CD4-positive, alpha-beta T cell (primary cell): ENCODE results near the gene ENOX1. TPM values are rescaled to one million over a fixed set of nuclear protein-coding genes. Genes with fewer than 3 reads are reported as not detected.

Experiments used
- ATAC-seq: fragments of 200-7000 bp; cut with Tn5 transposase; one replicate; pipeline ENCODE4 v1.10.0; 2022; ENCODE audit warnings: mild to moderate bottlenecking; ENCODE audit not compliant: poor library complexity
- CTCF ChIA-PET: fragments of 350-600 bp; sonication (Branson Sonifier 250); formaldehyde crosslinking; loops from one replicate; lab custom pipeline; 2021; ENCODE audit warnings: antibody characterized with exemption, inconsistent platforms; lab: Charles Lee
- POLR2A ChIA-PET: fragments of 350-600 bp; sonication (Branson Sonifier 250); formaldehyde crosslinking; loops from one replicate; lab custom pipeline; 2021; ENCODE audit warnings: antibody characterized with exemption, inconsistent platforms; lab: Charles Lee
- DNase-seq, 14 experiments: peaks; one replicate each; pipeline ENCODE4 v3.0.0-alpha.2; 2013 to 2020; ENCODE audit warnings: mixed read lengths in 2 of 14
- H3K27ac ChIP-seq, 2 donors: one replicate each; pipeline versions ENCODE4 v1.5.1 to v1.7.0; 2013; ENCODE audit warnings: low read length in 2 of 2, low read depth in 1 of 2, mild to moderate bottlenecking in 1 of 2
- H3K27me3 ChIP-seq, 2 experiments: 1 replicate in 1 of 2; 2 replicates in 1 of 2; pipeline versions ENCODE4 v1.6.1 to v1.7.0; 2013; ENCODE audit warnings: low read length in 2 of 2, control low read depth in 1 of 2, mild to moderate bottlenecking in 1 of 2, moderate library complexity in 1 of 2; ENCODE audit not compliant: insufficient read depth in 2 of 2, control insufficient read depth in 1 of 2
- H3K36me3 ChIP-seq: one replicate; pipeline ENCODE4 v1.6.1; 2013; ENCODE audit warnings: low read length, control low read depth; ENCODE audit not compliant: insufficient read depth
- H3K4me1 ChIP-seq: one replicate; pipeline ENCODE4 v1.6.1; 2013; ENCODE audit warnings: low read length, control low read depth; ENCODE audit not compliant: insufficient read depth
- H3K4me3 ChIP-seq: one replicate; pipeline ENCODE4 v1.5.1; 2013; ENCODE audit warnings: mild to moderate bottlenecking, low read length, moderate library complexity
- H3K9me3 ChIP-seq, 2 experiments: 1 replicate in 1 of 2; 2 replicates in 1 of 2; pipeline versions ENCODE4 v1.6.1 to v1.7.0; 2013; ENCODE audit warnings: low read length in 2 of 2, mild to moderate bottlenecking in 2 of 2, control low read depth in 1 of 2, moderate library complexity in 1 of 2; ENCODE audit not compliant: control insufficient read depth in 1 of 2, insufficient read depth in 1 of 2
- H3K27ac Mint-ChIP-seq: one replicate; pipeline ENCODE4 v1.8.0; 2020; ENCODE audit warnings: mixed read lengths
- H3K27me3 Mint-ChIP-seq: one replicate; pipeline ENCODE4 v1.8.0; 2021; ENCODE audit warnings: mixed read lengths
- H3K36me3 Mint-ChIP-seq: one replicate; pipeline ENCODE4 v1.8.0; 2021; ENCODE audit warnings: low read depth, mixed read lengths
- H3K4me1 Mint-ChIP-seq: one replicate; pipeline ENCODE4 v1.8.0; 2021; ENCODE audit warnings: low read depth, mixed read lengths
- H3K4me3 Mint-ChIP-seq: one replicate; pipeline ENCODE4 v1.8.0; 2020; ENCODE audit warnings: mild to moderate bottlenecking, mixed read lengths
- H3K9me3 Mint-ChIP-seq: one replicate; pipeline ENCODE4 v1.8.0; 2020; ENCODE audit warnings: mixed read lengths
- CTCF ChIP-seq: fragments of 200-600 bp; IDR thresholded peaks from one replicate; pipeline ENCODE4 v1.8.0; 2022; ENCODE audit warnings: antibody characterized with exemption, mild to moderate bottlenecking
- intact Hi-C, 2 experiments: fragments of 100-400 bp; cut with DNase I in 1 of 2; cut with micrococcal nuclease in 1 of 2; formaldehyde crosslinking; loops; one replicate each; pipeline versions ENCODE4 v1.15.1 to v1.9.0; 2023 to 2025; cut with DNase I, micrococcal nuclease
- total RNA-seq, 174 experiments: library from RNA in 2 of 174; stranded (reverse) in 2 of 174; gene quantifications; one replicate each; pipeline ENCODE4 v1.2.3 and lab custom pipeline; 2021 to 2026

The ENOX1 gene
- total RNA-seq, 2 experiments from 2014 or later: not detected

- Mint-ChIP-seq H3K4me3 (no peak overlapping the region), H3K27me3 (no peaks in the 10 kb centered on the region), H3K36me3 (no peaks in the 10 kb centered on the region), H3K4me1 (peaks cover 13% of the 10 kb centered on the region), H3K9me3 (no peaks in the 10 kb centered on the region), H3K27ac (no peak overlapping the region)
- no peak for TF ChIP-seq CTCF
- H3K9me3 ChIP-seq: no peaks in the 10 kb centered on the region
- H3K4me1 ChIP-seq: no peaks in the 10 kb centered on the region
- H3K4me3 ChIP-seq: no peak overlapping the region
- DNase-seq (no peak), ATAC-seq (no peak)
- intact Hi-C loops: loop anchor here in 1 of 2 experiments (5.0 kb wide), 1 partner anchor 445 kb away; no protein-coding TSS in a partner anchor
- H3K27me3 ChIP-seq: no peaks in the 10 kb centered on the region
- H3K36me3 ChIP-seq: no peaks in the 10 kb centered on the region
- CTCF ChIA-PET: no interaction called here
- POLR2A ChIA-PET: no interaction called here
- H3K27ac ChIP-seq: no peak overlapping the region
Measured at GRCh38 chr13:43597599-43597945, 189.2 kb downstream of the ENOX1 start.

- Histone ChIP-seq H3K36me3 (no peaks in the 10 kb centered on the region), H3K4me3 (no peak overlapping the region), H3K9me3 (no peaks in the 10 kb centered on the region), H3K27me3 (no peaks in the 10 kb centered on the region), H3K27ac (no peak overlapping the region), H3K4me1 (no peaks in the 10 kb centered on the region)
- TF ChIP-seq CTCF: no peak
- Mint-ChIP-seq H3K4me3 (no peak overlapping the region), H3K27me3 (no peaks in the 10 kb centered on the region), H3K9me3 (no peaks in the 10 kb centered on the region), H3K36me3 (no peaks in the 10 kb centered on the region), H3K27ac (no peak overlapping the region), H3K4me1 (peaks cover 13% of the 10 kb centered on the region)
- no peak for ATAC-seq
- intact Hi-C loops: loop anchor here in 1 of 2 experiments (5.0 kb wide), 1 partner anchor 445 kb away; no protein-coding TSS in a partner anchor
- no peak for DNase-seq
- ChIA-PET CTCF (no interaction called here), POLR2A (no interaction called here)
Measured at GRCh38 chr13:43596924-43597598, 189.7 kb downstream of the ENOX1 start.

- CTCF ChIA-PET: no interaction called here
- H3K4me3 ChIP-seq: no peak overlapping the region
Measured at GRCh38 chr13:43596006-43596405, 190.8 kb downstream of the ENOX1 start.

More at GRCh38 chr13:43596006-43596405, 190.8 kb downstream of the ENOX1 start:
- Mint-ChIP-seq H3K27me3 (no peaks in the 10 kb centered on the region), H3K4me3 (no peak overlapping the region), H3K9me3 (no peaks in the 10 kb centered on the region), H3K27ac (no peak overlapping the region), H3K36me3 (no peaks in the 10 kb centered on the region), H3K4me1 (peaks cover 13% of the 10 kb centered on the region)
- TF ChIP-seq CTCF: no peak
- no peaks in the 10 kb centered on the region for H3K27me3 ChIP-seq
- intact Hi-C loops: loop anchor here in 1 of 2 experiments (5.0 kb wide), 1 partner anchor 446 kb away; no protein-coding TSS in a partner anchor
- no peaks in the 10 kb centered on the region for H3K36me3 ChIP-seq
- DNase-seq: no peak
- H3K4me1 ChIP-seq: no peaks in the 10 kb centered on the region
- no peaks in the 10 kb centered on the region for H3K9me3 ChIP-seq
- ATAC-seq: no peak
- H3K27ac ChIP-seq: no peak overlapping the region
- POLR2A ChIA-PET: no interaction called here
